H9 (cell line): ENCODE results near the gene SH3RF2. TPM values are rescaled to one million over a fixed set of nuclear protein-coding genes. Genes with fewer than 3 reads are reported as not detected.

Source experiments
- DNase-seq: peaks from one replicate; pipeline ENCODE4 v3.0.0-alpha.2; 2017
- H2AFZ ChIP-seq: one replicate; pipeline ENCODE4 v1.6.1; 2013; ENCODE audit warnings: mild to moderate bottlenecking, low read length, control low read depth, moderate library complexity
- H2AK5ac ChIP-seq: 2 replicates; pipeline ENCODE4 v1.6.1; 2013; ENCODE audit warnings: low read length, control low read depth, mixed read lengths; ENCODE audit not compliant: insufficient read length
- H2BK120ac ChIP-seq: one replicate; pipeline ENCODE4 v1.6.1; 2013; ENCODE audit warnings: low read depth, mild to moderate bottlenecking, low read length, control low read depth, inconsistent platforms; ENCODE audit not compliant: poor library complexity, severe bottlenecking
- H2BK12ac ChIP-seq: 2 replicates; pipeline ENCODE4 v1.6.1; 2013; ENCODE audit warnings: low read length, control low read depth, mixed read lengths, low read depth; ENCODE audit not compliant: insufficient read length
- H2BK15ac ChIP-seq: 2 replicates; pipeline ENCODE4 v1.6.1; 2013; ENCODE audit warnings: low read depth, low read length, control low read depth
- H2BK20ac ChIP-seq: one replicate; pipeline ENCODE4 v1.6.1; 2013; ENCODE audit warnings: low read depth, mild to moderate bottlenecking, low read length, control low read depth, inconsistent platforms; ENCODE audit not compliant: poor library complexity, severe bottlenecking
- H2BK5ac ChIP-seq: 2 replicates; pipeline ENCODE4 v1.6.1; 2013; ENCODE audit warnings: low read length, control low read depth, mixed read lengths; ENCODE audit not compliant: insufficient read length
- H3K14ac ChIP-seq: 2 replicates; pipeline ENCODE4 v1.6.1; 2013; ENCODE audit warnings: low read length, control low read depth; ENCODE audit not compliant: insufficient read depth
- H3K18ac ChIP-seq: 2 replicates; pipeline ENCODE4 v1.6.1; 2013; ENCODE audit warnings: low read depth, mild to moderate bottlenecking, mixed read lengths, low read length, control low read depth; ENCODE audit not compliant: insufficient read length
- H3K23ac ChIP-seq: 2 replicates; pipeline ENCODE4 v1.6.1; 2013; ENCODE audit warnings: low read length, control low read depth, mixed read lengths, low read depth; ENCODE audit not compliant: insufficient read length
- H3K23me2 ChIP-seq: 2 replicates; pipeline ENCODE4 v1.6.1; 2013; ENCODE audit warnings: low read depth, mild to moderate bottlenecking, mixed read lengths, low read length, control low read depth; ENCODE audit not compliant: insufficient read length, poor library complexity, severe bottlenecking
- H3K27ac ChIP-seq: 2 replicates; pipeline ENCODE4 v1.5.1; 2013; ENCODE audit warnings: low read length, control low read depth, mixed read lengths, low read depth; ENCODE audit not compliant: insufficient read length
- H3K27me3 ChIP-seq: 2 replicates; pipeline ENCODE4 v1.6.1; 2013; ENCODE audit warnings: low read length, control low read depth, inconsistent platforms; ENCODE audit not compliant: insufficient read depth
- H3K4ac ChIP-seq: 2 replicates; pipeline ENCODE4 v1.6.1; 2013; ENCODE audit warnings: low read depth, mild to moderate bottlenecking, control low read depth, inconsistent platforms, low read length, moderate library complexity
- H3K4me1 ChIP-seq: 2 replicates; pipeline ENCODE4 v1.6.1; 2013; ENCODE audit warnings: low read length, control low read depth, inconsistent platforms; ENCODE audit not compliant: insufficient read depth
- H3K4me2 ChIP-seq: 2 replicates; pipeline ENCODE4 v1.6.1; 2013; ENCODE audit warnings: low read length, control low read depth, mixed read lengths; ENCODE audit not compliant: insufficient read length, insufficient read depth
- H3K56ac ChIP-seq: 2 replicates; pipeline ENCODE4 v1.6.1; 2013; ENCODE audit warnings: low read depth, mild to moderate bottlenecking, mixed read lengths, low read length, control low read depth; ENCODE audit not compliant: insufficient read length
- H3K79me1 ChIP-seq: 2 replicates; pipeline ENCODE4 v1.6.1; 2013; ENCODE audit warnings: low read depth, mild to moderate bottlenecking, moderate library complexity, low read length, control low read depth, inconsistent platforms; ENCODE audit not compliant: insufficient read depth, poor library complexity, severe bottlenecking
- H3K79me2 ChIP-seq: 2 replicates; pipeline ENCODE4 v1.6.1; 2013; ENCODE audit warnings: low read length, control low read depth, inconsistent platforms; ENCODE audit not compliant: insufficient read depth
- H3K9ac ChIP-seq: 2 replicates; pipeline ENCODE4 v1.6.1; 2013; ENCODE audit warnings: low read length, control low read depth, mixed read lengths; ENCODE audit not compliant: insufficient read length; ENCODE audit errors: extremely low read depth
- H3K9me3 ChIP-seq: one replicate; pipeline ENCODE4 v1.6.1; 2013; ENCODE audit warnings: low read depth, low read length, inconsistent platforms; ENCODE audit not compliant: control insufficient read depth
- H3T11ph ChIP-seq: one replicate; pipeline ENCODE4 v1.6.1; 2013; ENCODE audit warnings: mild to moderate bottlenecking, low read length, control low read depth, inconsistent platforms
- H4K20me1 ChIP-seq: one replicate; pipeline ENCODE4 v1.6.1; 2013; ENCODE audit not compliant: control insufficient read depth, insufficient read length, insufficient read depth
- H4K5ac ChIP-seq: 2 replicates; pipeline ENCODE4 v1.6.1; 2013; ENCODE audit warnings: low read depth, mild to moderate bottlenecking, mixed read lengths, low read length, control low read depth; ENCODE audit not compliant: insufficient read length
- H4K8ac ChIP-seq: replicated peaks from 2 replicates; pipeline ENCODE4 v1.6.1; 2013; ENCODE audit warnings: low read length, control low read depth, mixed read lengths, low read depth; ENCODE audit not compliant: insufficient read length
- H4K91ac ChIP-seq: 2 replicates; pipeline ENCODE4 v1.6.1; 2013; ENCODE audit warnings: low read depth, mild to moderate bottlenecking, moderate library complexity, mixed read lengths, low read length, control low read depth; ENCODE audit not compliant: insufficient read length
- H3K27ac Mint-ChIP-seq, 3 experiments: 2 replicates in 2 of 3; 3 replicates in 1 of 3; pipeline ENCODE4 v1.8.0; 2020 to 2021; ENCODE audit warnings: mixed read lengths in 3 of 3, mild to moderate bottlenecking in 1 of 3, moderate library complexity in 1 of 3
- H3K27me3 Mint-ChIP-seq: 2 replicates; pipeline ENCODE4 v1.8.0; 2021; ENCODE audit warnings: low read depth, mild to moderate bottlenecking, moderate library complexity, mixed read lengths
- H3K36me3 Mint-ChIP-seq, 3 experiments: 2 replicates in 2 of 3; 3 replicates in 1 of 3; pipeline ENCODE4 v1.8.0; 2020 to 2021; ENCODE audit warnings: low read depth in 3 of 3, mixed read lengths in 3 of 3; ENCODE audit not compliant: insufficient read depth in 1 of 3
- H3K4me1 Mint-ChIP-seq, 2 experiments: 2 replicates each; pipeline ENCODE4 v1.8.0; 2020; ENCODE audit warnings: mixed read lengths in 2 of 2
- H3K4me3 Mint-ChIP-seq, 2 experiments: 2 replicates in 1 of 2; 3 replicates in 1 of 2; pipeline ENCODE4 v1.8.0; 2020 to 2021; ENCODE audit warnings: mild to moderate bottlenecking in 2 of 2, mixed read lengths in 2 of 2, moderate library complexity in 1 of 2
- H3K9me3 Mint-ChIP-seq, 2 experiments: 2 replicates in 1 of 2; 3 replicates in 1 of 2; pipeline ENCODE4 v1.8.0; 2020; ENCODE audit warnings: mild to moderate bottlenecking in 2 of 2, mixed read lengths in 2 of 2, moderate library complexity in 1 of 2
- CTCF ChIP-seq: fragments of 200-600 bp; sonication (generic); conservative IDR thresholded peaks from 3 replicates; pipeline ENCODE4 v1.8.0; 2021; ENCODE audit warnings: antibody characterized with exemption, mild to moderate bottlenecking
- WGBS: extraction: QIAGEN DNeasy Blood & Tissue Kit; methylation state at CpG from one replicate; pipeline ENCODE4 v1.1.7; 2013; ENCODE audit warnings: missing lambda C conversion rate, low lambda C conversion rate, mixed read lengths; ENCODE audit not compliant: insufficient read length; ENCODE audit errors: extremely low coverage; 5-methylcytosine and 5-hydroxymethylcytosine counted together
- total RNA-seq: library from RNA; stranded (reverse); gene quantifications from 2 replicates; pipeline ENCODE4 v1.2.1, GENCODE V29; 2021

SH3RF2 gene
- total RNA-seq, 1 experiment from 2014 or later = 0.66 TPM

GRCh38 chr5:145981589-145982571, 45.5 kb downstream of the SH3RF2 start:
- Histone ChIP-seq H3K23ac (no peak overlapping the region), H3K4ac (no peak overlapping the region), H2AFZ (no peak overlapping the region), H3K4me2 (no peak overlapping the region), H3K14ac (no peak overlapping the region; the same call in 1 of the 2 replicates), H3T11ph (no peak overlapping the region), H3K79me2 (no peaks in the 10 kb centered on the region; the same call in 1 of the 2 replicates), H2BK15ac (no peak overlapping the region), H3K4me1 (peaks cover 8% of the 10 kb centered on the region), H2BK5ac (no peak overlapping the region), H3K18ac (no peak overlapping the region), H2AK5ac (no peak overlapping the region), H2BK120ac (no peak overlapping the region), H3K27ac (no peak overlapping the region), H4K5ac (no peak overlapping the region), H3K56ac (no peak overlapping the region), H3K23me2 (no peaks in the 10 kb centered on the region), H3K9ac (no peak overlapping the region), H3K27me3 (no peaks in the 10 kb centered on the region), H3K79me1 (no peaks in the 10 kb centered on the region), H3K9me3 (no peaks in the 10 kb centered on the region), H2BK20ac (no peak overlapping the region), H2BK12ac (no peak overlapping the region), H4K91ac (no peak overlapping the region), H4K8ac (no peak overlapping the region), H4K20me1 (no peaks in the 10 kb centered on the region)
- no CpG with 5 or more reads among the region's 3 CpGs for WGBS
- Mint-ChIP-seq H3K36me3 (no peaks in the 10 kb centered on the region), H3K27ac (no peak overlapping the region), H3K4me3 (no peak overlapping the region), H3K4me1 (peaks cover 11 to 16% of the 10 kb centered on the region in 2 experiments; a peak in 3 of 4 replicates), H3K27me3 (no peaks in the 10 kb centered on the region), H3K9me3 (no peaks in the 10 kb centered on the region)
- TF ChIP-seq CTCF = no peak
- no peak for DNase-seq
